Stimulated activated CD4-positive, alpha-beta T cell treated with anti-CD3 and anti-CD28 coated beads, Interleukin-1b, Interleukin-23, amount 100 ng/mL, for 24 hours (primary cell): ENCODE measurements around the gene COLEC12.

Source experiments
- DNase-seq, 4 experiments: peaks; one replicate each; pipeline ENCODE4 v3.0.0-alpha.2; 2020; ENCODE audit warnings: low read depth in 4 of 4, low spot score in 1 of 4

Gene COLEC12

GRCh38 chr18:390741-391478 lies 109.6 kb downstream of the COLEC12 start:
- no peak for DNase-seq

- DNase-seq = no peak
Observed at GRCh38 chr18:389658-390357, 110.7 kb downstream of the COLEC12 start.

GRCh38 chr18:388200-388599 lies 112.3 kb downstream of the COLEC12 start:
- no peak for DNase-seq

- no peak for DNase-seq
Observed at GRCh38 chr18:386994-387393, 113.5 kb downstream of the COLEC12 start.

GRCh38 chr18:384897-385296 lies 115.6 kb downstream of the COLEC12 start:
- DNase-seq = no peak

GRCh38 chr18:383135-383534 lies 117.4 kb downstream of the COLEC12 start:
- no peak for DNase-seq

DNA sequence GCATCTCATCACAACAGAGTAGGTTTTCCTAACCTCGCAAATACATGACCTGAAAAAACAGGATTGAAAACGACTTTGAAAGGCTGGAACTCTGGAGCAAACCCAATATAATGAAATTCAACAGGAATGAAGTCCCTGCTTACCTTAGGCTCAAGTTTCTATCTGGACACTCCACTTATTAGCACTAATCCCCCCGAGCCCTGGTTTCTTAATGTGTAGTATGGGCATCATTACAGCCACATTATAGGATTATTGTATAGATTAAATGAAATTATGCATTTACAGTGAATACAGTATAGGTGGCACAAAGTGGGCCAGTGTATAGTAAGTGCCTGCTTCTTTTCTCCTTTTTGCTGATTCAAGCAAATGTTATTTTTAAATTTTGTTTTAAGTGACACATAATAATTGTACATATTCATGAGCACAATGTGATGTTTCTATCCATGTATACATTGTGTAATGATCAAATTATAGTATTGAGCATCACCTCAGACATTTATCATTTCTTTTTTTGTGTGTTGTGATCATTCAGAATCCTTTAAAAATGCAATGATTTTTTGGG lies 118.0 kb downstream of the COLEC12 start:
- no peak for DNase-seq

- no peak for DNase-seq
Observed at GRCh38 chr18:379681-380330, 120.7 kb downstream of the COLEC12 start.

DNA sequence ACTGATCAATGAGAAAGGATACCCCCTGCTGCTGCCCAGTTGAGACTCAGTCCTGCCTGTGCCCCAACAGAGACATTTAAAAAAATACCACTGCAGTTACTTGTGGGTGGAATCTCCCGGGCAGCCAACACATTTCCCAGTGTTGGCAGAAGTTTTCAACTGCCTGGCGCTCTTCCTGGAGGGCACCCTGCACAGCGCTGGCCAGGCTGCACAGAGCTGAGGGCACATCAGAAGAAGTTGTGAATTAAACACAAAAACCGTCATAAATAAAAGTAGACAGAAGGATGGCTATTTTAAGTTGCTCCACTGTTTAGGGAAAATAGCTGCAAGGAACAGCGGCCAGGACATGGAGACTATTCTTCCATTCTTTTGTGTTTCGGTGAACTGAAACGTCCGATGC lies 122.4 kb downstream of the COLEC12 start:
- no peak for DNase-seq

GRCh38 chr18:377088-377487 lies 123.4 kb downstream of the COLEC12 start:
- no peak for DNase-seq

DNA sequence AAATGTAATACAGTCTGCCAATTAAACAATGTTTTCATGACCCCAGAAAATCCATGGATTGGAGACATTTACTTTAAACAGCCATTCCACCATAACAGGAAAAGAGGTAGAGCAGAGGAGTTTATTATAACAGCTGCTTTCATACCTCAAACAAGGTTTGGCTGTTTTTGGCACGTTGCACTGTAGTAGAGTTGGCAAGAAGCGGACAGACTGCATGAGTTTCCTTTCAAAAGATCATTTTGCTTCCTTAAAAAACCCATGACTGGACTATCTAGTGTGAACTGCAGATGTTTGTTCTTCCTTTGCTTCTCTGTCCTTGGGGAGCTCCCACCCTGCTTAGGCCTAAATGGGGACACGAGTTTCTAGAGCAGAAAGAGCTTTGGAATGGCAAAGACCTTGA lies 124.2 kb downstream of the COLEC12 start:
- DNase-seq = no peak

- no peak for DNase-seq
Observed at GRCh38 chr18:374721-375168, 125.8 kb downstream of the COLEC12 start.

- no peak for DNase-seq
Observed at GRCh38 chr18:373780-374179, 126.7 kb downstream of the COLEC12 start.

DNA sequence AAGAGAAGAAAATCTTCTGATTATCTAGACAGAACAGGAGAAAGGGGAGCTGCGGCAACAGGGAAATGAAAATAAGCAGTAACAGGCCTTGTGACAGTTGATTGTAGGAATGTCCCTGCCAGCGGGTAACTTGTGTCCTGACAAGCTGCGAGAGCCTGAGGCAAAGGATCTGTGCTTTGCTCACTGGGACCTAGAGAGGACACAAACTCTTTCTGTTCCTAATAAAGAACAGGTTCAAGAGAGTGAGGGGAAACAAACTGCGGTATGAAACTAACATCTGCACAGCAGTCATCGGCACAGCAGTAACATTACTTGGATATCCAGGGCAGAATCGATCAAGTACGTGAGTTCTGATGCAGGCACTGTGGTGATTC lies 128.9 kb downstream of the COLEC12 start:
- no peak for DNase-seq

GRCh38 chr18:370751-371608 lies 129.5 kb downstream of the COLEC12 start:
- DNase-seq = no peak

- DNase-seq = no peak
Observed at GRCh38 chr18:369224-370015, 131.1 kb downstream of the COLEC12 start.

- DNase-seq = no peak
Observed at GRCh38 chr18:366466-367061, 133.9 kb downstream of the COLEC12 start.

GRCh38 chr18:365651-366050 lies 134.8 kb downstream of the COLEC12 start:
- no peak for DNase-seq

GRCh38 chr18:364256-364826 lies 136.2 kb downstream of the COLEC12 start:
- DNase-seq = no peak
